Loucy (cell line): Measurements from ENCODE around the gene RNLS.

Experiments
- EZH2phosphoT487 ChIP-seq: fragments of 200-600 bp; IDR thresholded peaks from 2 replicates; pipeline ENCODE4 v1.6.1; 2018; ENCODE audit warnings: antibody characterized with exemption, mild to moderate bottlenecking, moderate library complexity, borderline replicate concordance
- TF ChIP-seq, protein P1 (sequence below): fragments of 200-600 bp; sonication (generic); conservative IDR thresholded peaks from 2 replicates; pipeline ENCODE4 v1.5.1; 2014; ENCODE audit warnings: mild to moderate bottlenecking, antibody characterized with exemption, low read length

DNA sequence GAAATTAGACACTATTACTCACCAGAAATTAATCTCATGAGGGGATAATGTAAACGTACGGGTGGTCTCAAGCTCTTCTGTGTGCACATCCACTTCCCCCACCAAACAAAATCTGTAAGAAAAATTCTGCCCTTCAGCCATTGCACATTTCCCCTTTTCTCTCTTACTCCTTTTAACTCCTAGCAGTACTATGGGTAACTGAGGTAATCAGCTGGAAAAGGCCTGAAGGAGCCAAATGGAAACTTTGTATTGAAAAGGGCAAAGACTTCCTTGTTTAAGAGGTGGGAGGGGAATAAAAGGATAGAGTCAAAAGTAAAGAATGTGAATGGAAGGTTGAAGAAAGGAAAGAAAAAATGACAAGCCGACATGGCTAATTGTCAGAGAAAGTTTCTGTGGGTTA lies 273.8 kb downstream of the RNLS start:
- TF ChIP-seq, protein P1, sequence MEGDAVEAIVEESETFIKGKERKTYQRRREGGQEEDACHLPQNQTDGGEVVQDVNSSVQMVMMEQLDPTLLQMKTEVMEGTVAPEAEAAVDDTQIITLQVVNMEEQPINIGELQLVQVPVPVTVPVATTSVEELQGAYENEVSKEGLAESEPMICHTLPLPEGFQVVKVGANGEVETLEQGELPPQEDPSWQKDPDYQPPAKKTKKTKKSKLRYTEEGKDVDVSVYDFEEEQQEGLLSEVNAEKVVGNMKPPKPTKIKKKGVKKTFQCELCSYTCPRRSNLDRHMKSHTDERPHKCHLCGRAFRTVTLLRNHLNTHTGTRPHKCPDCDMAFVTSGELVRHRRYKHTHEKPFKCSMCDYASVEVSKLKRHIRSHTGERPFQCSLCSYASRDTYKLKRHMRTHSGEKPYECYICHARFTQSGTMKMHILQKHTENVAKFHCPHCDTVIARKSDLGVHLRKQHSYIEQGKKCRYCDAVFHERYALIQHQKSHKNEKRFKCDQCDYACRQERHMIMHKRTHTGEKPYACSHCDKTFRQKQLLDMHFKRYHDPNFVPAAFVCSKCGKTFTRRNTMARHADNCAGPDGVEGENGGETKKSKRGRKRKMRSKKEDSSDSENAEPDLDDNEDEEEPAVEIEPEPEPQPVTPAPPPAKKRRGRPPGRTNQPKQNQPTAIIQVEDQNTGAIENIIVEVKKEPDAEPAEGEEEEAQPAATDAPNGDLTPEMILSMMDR: no peak
- TF ChIP-seq EZH2phosphoT487: no peak
